GM10847 (cell line): ENCODE results near the gene MTMR2.

Experiments
- POLR2A ChIP-seq: IDR thresholded peaks from 2 replicates; pipeline ENCODE4 v1.6.1; 2011; ENCODE audit not compliant: insufficient read length; ENCODE audit errors: extremely low read depth

The MTMR2 gene

GRCh38 chr11:95853862-95854261 lies 70.0 kb downstream of the MTMR2 start:
- no peak for TF ChIP-seq POLR2A

- no peak for TF ChIP-seq POLR2A
Measured at GRCh38 chr11:95853138-95853537, 70.8 kb downstream of the MTMR2 start.

- TF ChIP-seq POLR2A, result no peak
Measured at GRCh38 chr11:95850137-95850536, 73.8 kb downstream of the MTMR2 start.

GRCh38 chr11:95849087-95849825 lies 74.7 kb downstream of the MTMR2 start:
- no peak for TF ChIP-seq POLR2A

GRCh38 chr11:95845167-95845566 lies 78.7 kb downstream of the MTMR2 start:
- TF ChIP-seq POLR2A, result no peak

- TF ChIP-seq POLR2A, result no peak
Measured at GRCh38 chr11:95835768-95836488, 88.0 kb downstream of the MTMR2 start.

GRCh38 chr11:95835351-95835750 lies 88.6 kb downstream of the MTMR2 start:
- no peak for TF ChIP-seq POLR2A

- TF ChIP-seq POLR2A, result no peak
Measured at GRCh38 chr11:95833378-95833777, 90.5 kb downstream of the MTMR2 start.

- no peak for TF ChIP-seq POLR2A
Measured at GRCh38 chr11:95832763-95833162, 91.1 kb downstream of the MTMR2 start.

GRCh38 chr11:95831198-95831883 lies 92.6 kb downstream of the MTMR2 start:
- TF ChIP-seq POLR2A, result no peak

- no peak for TF ChIP-seq POLR2A
Measured at GRCh38 chr11:95829580-95830259, 94.2 kb downstream of the MTMR2 start.

GRCh38 chr11:95827696-95828095 lies 96.2 kb downstream of the MTMR2 start:
- no peak for TF ChIP-seq POLR2A

GRCh38 chr11:95821640-95822039 lies 102.3 kb downstream of the MTMR2 start:
- no peak for TF ChIP-seq POLR2A

GRCh38 chr11:95816037-95816436 lies 107.9 kb downstream of the MTMR2 start:
- TF ChIP-seq POLR2A, result no peak

- no peak for TF ChIP-seq POLR2A
Measured at GRCh38 chr11:95805869-95806268, 118.0 kb downstream of the MTMR2 start.
